ENCODE results near the gene GSTP1. TPM values are rescaled to one million over a fixed set of nuclear protein-coding genes. Genes with fewer than 3 reads are reported as not detected.
A peak's percentile ranks its signal among the peaks of the same experiment; 100 is the strongest.

The GSTP1 gene
- total and polyA plus RNA-seq, 9 of the 15 experiments (the other 6 are each of a cell fraction or from before 2014, with no cell fraction given), result 592 to 2,150 (median 1,204) TPM

DNA sequence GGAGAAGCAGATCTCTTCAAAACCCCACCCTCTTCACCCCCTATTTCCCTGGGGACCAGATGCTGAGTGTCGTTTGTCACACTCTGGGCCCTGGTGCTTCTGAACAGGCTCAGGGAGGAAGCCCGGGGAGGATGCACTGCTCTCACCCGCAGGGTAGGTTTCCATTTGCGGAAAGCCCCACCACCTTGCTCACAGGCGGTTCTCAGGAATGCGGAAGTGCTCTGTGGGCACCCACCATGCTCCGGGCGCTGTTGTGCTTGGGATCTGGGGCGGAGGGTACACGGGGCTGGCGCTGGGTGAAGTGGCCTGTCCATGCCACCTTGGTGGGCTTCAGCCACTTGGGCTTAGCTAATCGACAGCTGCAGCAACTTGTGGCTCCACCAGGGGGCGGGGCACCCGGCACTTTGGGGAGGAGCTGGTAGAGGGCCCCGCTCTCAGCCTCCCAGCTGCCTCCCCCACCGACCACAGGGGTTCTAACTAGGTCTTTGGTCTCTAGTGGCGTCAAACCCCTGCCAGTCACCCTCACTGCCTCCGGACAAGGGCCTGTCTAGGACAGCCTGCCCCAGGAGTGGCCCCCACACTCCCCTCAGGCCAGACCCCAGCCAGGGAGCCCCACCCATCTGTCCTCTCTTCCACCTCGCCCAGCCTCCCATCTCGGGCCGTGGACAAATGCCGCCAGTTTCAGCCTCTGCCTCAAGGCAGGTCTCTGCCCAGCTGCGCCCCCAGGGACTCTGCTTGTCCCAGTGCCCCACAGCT is 30.5 kb downstream of the GSTP1 start (continued):
- TF ChIP-seq, protein P1, sequence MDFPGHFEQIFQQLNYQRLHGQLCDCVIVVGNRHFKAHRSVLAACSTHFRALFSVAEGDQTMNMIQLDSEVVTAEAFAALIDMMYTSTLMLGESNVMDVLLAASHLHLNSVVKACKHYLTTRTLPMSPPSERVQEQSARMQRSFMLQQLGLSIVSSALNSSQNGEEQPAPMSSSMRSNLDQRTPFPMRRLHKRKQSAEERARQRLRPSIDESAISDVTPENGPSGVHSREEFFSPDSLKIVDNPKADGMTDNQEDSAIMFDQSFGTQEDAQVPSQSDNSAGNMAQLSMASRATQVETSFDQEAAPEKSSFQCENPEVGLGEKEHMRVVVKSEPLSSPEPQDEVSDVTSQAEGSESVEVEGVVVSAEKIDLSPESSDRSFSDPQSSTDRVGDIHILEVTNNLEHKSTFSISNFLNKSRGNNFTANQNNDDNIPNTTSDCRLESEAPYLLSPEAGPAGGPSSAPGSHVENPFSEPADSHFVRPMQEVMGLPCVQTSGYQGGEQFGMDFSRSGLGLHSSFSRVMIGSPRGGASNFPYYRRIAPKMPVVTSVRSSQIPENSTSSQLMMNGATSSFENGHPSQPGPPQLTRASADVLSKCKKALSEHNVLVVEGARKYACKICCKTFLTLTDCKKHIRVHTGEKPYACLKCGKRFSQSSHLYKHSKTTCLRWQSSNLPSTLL (IDR thresholded peaks at IDR 0.05), result no peak
- TF ChIP-seq, protein P2, sequence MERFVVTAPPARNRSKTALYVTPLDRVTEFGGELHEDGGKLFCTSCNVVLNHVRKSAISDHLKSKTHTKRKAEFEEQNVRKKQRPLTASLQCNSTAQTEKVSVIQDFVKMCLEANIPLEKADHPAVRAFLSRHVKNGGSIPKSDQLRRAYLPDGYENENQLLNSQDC (CRISPR knock-in tag; IDR thresholded peaks at IDR 0.05), result no peak
- TF ChIP-seq ZNF146 (CRISPR knock-in tag; IDR thresholded peaks at IDR 0.05; ENCODE audit: unreplicated experiment) (no peak), FOXK2 (conservative IDR thresholded peaks at IDR 0.05 in 1 of 2, IDR thresholded peaks at IDR 0.05 in 1 of 2; ENCODE audit: low read depth in 2 of 2) (no peak), ZNF124 (CRISPR knock-in tag; IDR thresholded peaks at IDR 0.05) (no peak), KLF1 (tag; IDR thresholded peaks at IDR 0.05) (no peak), NCOA1 (IDR thresholded peaks at IDR 0.05; ENCODE audit: low read depth) (no peak), SIRT6 (IDR thresholded peaks at IDR 0.05; ENCODE audit: low read depth, low read length) (no peak), OTX1 (CRISPR knock-in tag; IDR thresholded peaks at IDR 0.05) (0 out of 2 replicates have a peak, but pooled peaks have one; percentile 15), ZBTB8A (IDR thresholded peaks at IDR 0.05; ENCODE audit: partially characterized antibody) (no peak), MEF2A (IDR thresholded peaks at IDR 0.05; ENCODE audit: control insufficient read depth, low read depth, low read length) (no peak)
- TF ChIP-seq, protein P3, sequence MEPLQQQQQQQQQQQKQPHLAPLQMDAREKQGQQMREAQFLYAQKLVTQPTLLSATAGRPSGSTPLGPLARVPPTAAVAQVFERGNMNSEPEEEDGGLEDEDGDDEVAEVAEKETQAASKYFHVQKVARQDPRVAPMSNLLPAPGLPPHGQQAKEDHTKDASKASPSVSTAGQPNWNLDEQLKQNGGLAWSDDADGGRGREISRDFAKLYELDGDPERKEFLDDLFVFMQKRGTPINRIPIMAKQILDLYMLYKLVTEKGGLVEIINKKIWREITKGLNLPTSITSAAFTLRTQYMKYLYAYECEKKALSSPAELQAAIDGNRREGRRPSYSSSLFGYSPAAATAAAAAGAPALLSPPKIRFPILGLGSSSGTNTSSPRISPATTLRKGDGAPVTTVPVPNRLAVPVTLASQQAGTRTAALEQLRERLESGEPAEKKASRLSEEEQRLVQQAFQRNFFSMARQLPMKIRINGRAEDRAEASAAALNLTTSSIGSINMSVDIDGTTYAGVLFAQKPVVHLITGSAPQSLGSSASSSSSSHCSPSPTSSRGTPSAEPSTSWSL (CRISPR knock-in tag; IDR thresholded peaks at IDR 0.05; ENCODE audit: borderline replicate concordance), result no peak
- TF ChIP-seq, protein P4, sequence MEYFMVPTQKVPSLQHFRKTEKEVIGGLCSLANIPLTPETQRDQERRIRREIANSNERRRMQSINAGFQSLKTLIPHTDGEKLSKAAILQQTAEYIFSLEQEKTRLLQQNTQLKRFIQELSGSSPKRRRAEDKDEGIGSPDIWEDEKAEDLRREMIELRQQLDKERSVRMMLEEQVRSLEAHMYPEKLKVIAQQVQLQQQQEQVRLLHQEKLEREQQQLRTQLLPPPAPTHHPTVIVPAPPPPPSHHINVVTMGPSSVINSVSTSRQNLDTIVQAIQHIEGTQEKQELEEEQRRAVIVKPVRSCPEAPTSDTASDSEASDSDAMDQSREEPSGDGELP (CRISPR knock-in tag; IDR thresholded peaks at IDR 0.05; ENCODE audit: borderline replicate concordance), result peak; percentile 49; the same call in 1 of the 2 replicates
- TF ChIP-seq, protein P5, sequence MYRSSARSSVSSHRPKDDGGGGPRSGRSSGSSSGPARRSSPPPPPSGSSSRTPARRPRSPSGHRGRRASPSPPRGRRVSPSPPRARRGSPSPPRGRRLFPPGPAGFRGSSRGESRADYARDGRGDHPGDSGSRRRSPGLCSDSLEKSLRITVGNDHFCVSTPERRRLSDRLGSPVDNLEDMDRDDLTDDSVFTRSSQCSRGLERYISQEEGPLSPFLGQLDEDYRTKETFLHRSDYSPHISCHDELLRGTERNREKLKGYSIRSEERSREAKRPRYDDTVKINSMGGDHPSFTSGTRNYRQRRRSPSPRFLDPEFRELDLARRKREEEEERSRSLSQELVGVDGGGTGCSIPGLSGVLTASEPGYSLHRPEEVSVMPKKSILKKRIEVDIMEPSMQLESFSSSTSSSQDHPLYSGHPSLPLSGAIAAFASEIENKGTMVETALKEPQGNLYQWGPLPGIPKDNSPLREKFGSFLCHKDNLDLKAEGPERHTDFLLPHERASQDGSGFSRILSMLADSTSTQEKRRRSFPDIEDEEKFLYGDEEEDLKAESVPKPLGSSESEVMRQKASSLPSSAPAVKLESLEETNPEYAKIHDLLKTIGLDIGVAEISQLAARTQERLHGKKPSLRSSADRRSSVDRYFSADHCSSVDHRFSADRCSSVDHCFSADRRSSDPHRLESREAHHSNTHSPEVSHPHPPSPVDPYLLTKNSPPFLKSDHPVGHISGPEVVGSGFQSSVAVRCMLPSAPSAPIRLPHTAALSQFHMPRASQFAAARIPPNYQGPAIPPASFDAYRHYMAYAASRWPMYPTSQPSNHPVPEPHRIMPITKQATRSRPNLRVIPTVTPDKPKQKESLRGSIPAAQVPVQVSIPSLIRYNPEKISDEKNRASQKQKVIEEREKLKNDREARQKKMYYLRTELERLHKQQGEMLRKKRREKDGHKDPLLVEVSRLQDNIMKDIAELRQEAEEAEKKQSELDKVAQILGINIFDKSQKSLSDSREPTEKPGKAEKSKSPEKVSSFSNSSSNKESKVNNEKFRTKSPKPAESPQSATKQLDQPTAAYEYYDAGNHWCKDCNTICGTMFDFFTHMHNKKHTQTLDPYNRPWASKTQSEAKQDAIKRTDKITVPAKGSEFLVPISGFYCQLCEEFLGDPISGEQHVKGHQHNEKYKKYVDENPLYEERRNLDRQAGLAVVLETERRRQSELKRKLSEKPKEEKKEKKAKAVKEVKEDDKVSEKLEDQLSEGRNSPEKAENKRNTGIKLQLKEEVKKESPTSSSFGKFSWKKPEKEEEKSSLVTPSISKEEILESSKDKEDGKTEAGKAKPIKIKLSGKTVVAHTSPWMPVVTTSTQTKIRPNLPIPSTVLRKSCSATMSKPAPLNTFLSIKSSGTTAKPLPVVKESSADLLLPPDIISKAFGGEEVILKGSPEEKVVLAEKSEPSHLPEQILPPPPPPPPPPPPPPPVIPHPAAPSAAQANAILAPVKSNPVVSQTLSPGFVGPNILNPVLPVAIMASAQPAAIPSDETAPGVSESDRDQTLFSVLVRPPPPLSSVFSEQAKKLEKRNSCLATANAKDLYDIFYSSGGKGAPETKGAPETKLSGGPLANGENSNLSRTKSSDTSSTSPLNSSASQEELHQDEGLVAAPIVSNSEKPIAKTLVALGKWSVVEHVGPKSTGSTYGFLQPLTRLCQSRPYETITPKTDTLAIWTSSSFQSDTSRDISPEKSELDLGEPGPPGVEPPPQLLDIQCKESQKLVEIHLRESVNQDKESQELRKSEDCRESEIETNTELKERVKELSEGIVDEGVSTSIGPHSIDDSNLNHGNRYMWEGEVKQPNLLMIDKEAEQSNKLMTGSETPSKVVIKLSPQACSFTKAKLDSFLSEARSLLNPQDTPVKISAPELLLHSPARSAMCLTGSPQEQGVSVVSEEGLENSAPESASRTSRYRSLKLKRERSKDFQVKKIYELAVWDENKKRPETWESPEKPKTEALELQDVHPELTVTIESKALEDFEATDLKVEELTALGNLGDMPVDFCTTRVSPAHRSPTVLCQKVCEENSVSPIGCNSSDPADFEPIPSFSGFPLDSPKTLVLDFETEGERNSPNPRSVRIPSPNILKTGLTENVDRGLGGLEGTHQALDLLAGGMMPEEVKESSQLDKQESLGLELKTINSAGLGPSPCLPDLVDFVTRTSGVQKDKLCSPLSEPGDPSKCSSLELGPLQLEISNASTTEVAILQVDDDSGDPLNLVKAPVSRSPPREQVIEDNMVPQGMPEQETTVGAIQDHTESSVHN (IDR thresholded peaks at IDR 0.05; ENCODE audit: borderline replicate concordance in 1 of 2, low read depth in 1 of 2), result no peak
